Measurements from ENCODE around the gene CLP1. TPM values are rescaled to one million over a fixed set of nuclear protein-coding genes. Genes with fewer than 3 reads are reported as not detected.

Gene CLP1
- total RNA-seq, 1 experiment from 2014 or later, result 35.5 TPM

GRCh38 chr11:57646194-57646798 is 11.3 kb upstream of the CLP1 start:
- H3K27me3 ChIP-seq (ENCODE audit: insufficient read depth, low read length), result no peaks in the 10 kb centered on the region; the same call in 1 of the 2 replicates
- no peak overlapping the region for H4K91ac ChIP-seq (ENCODE audit: insufficient read length, low read depth, low read length)
- no peak overlapping the region for H2AFZ ChIP-seq (ENCODE audit: low read length)
- H3K27me3 Mint-ChIP-seq (ENCODE audit: low read depth), result peaks cover 8% of the 10 kb centered on the region
- H2BK5ac ChIP-seq (ENCODE audit: insufficient read length, low read length), result no peak overlapping the region
- no peak overlapping the region for H2BK12ac ChIP-seq (ENCODE audit: insufficient read length, low read depth, low read length)
- H3K56ac ChIP-seq (ENCODE audit: insufficient read length, low read depth, low read length), result no peak overlapping the region
- H4K20me1 ChIP-seq (ENCODE audit: control insufficient read depth, insufficient read depth, insufficient read length), result no peaks in the 10 kb centered on the region
- peaks cover 86 to 96% of the 10 kb centered on the region in 2 experiments for H3K4me1 Mint-ChIP-seq
- H3K23me2 ChIP-seq (ENCODE audit: insufficient read length, low read depth, low read length, poor library complexity, severe bottlenecking), result peaks cover 16% of the 10 kb centered on the region
- peak overlapping the region; percentile 62 to 83 for H3K4me3 Mint-ChIP-seq
- H3K14ac ChIP-seq (ENCODE audit: insufficient read depth, low read length), result no peak overlapping the region
- H3K9ac ChIP-seq (ENCODE audit: extremely low read depth, insufficient read length, low read length), result no peak overlapping the region
- no peaks in the 10 kb centered on the region for H3K9me3 ChIP-seq (ENCODE audit: control insufficient read depth, low read depth, low read length)
- no CpG with 5 or more reads among the region's 10 CpGs for WGBS (ENCODE audit: extremely low coverage, insufficient read length, low lambda C conversion rate)
- no peak overlapping the region for H3K23ac ChIP-seq (ENCODE audit: insufficient read length, low read depth, low read length)
- H3K27ac Mint-ChIP-seq, result peak overlapping the region; percentile 73 to 93 (median 88); a peak in 5 of 7 replicates
- H4K5ac ChIP-seq (ENCODE audit: insufficient read length, low read depth, low read length), result no peak overlapping the region
- no peaks in the 10 kb centered on the region for H3K9me3 Mint-ChIP-seq
- H2BK120ac ChIP-seq (ENCODE audit: low read depth, low read length, poor library complexity, severe bottlenecking), result no peak overlapping the region
- DNase-seq, result no peak
- peak overlapping the region; percentile 51 for H3K4me2 ChIP-seq (ENCODE audit: insufficient read depth, insufficient read length, low read length)
- H3K79me1 ChIP-seq (ENCODE audit: insufficient read depth, low read depth, low read length, poor library complexity, severe bottlenecking), result no peaks in the 10 kb centered on the region
- H3K27ac ChIP-seq (ENCODE audit: insufficient read length, low read depth, low read length), result no peak overlapping the region
- no peak overlapping the region for H4K8ac ChIP-seq (replicated peaks; ENCODE audit: insufficient read length, low read depth, low read length)
- H3K4me1 ChIP-seq (ENCODE audit: insufficient read depth, low read length), result peaks cover 20% of the 10 kb centered on the region
- peaks cover 14 to 39% (median 33%) of the 10 kb centered on the region in 3 experiments; a peak in 6 of 7 replicates for H3K36me3 Mint-ChIP-seq (ENCODE audit: insufficient read depth in 1 of 3, low read depth in 3 of 3)
- TF ChIP-seq CTCF (conservative IDR thresholded peaks at IDR 0.05), result no peak
- no peak overlapping the region for H3T11ph ChIP-seq (ENCODE audit: low read length)
- no peak overlapping the region for H2BK20ac ChIP-seq (ENCODE audit: low read depth, low read length, poor library complexity, severe bottlenecking)
- no peak overlapping the region for H2AK5ac ChIP-seq (ENCODE audit: insufficient read length, low read length)
- no peak overlapping the region for H3K4ac ChIP-seq (ENCODE audit: low read depth, low read length)
- H2BK15ac ChIP-seq (ENCODE audit: low read depth, low read length), result no peak overlapping the region
- no peak overlapping the region for H3K18ac ChIP-seq (ENCODE audit: insufficient read length, low read depth, low read length)
- no peaks in the 10 kb centered on the region; the same call in 1 of the 2 replicates for H3K79me2 ChIP-seq (ENCODE audit: insufficient read depth, low read length)
